Measurements from ENCODE around the gene LNP1. TPM values are rescaled to one million over a fixed set of nuclear protein-coding genes. Genes with fewer than 3 reads are reported as not detected.

The LNP1 gene
- total RNA-seq, 6 experiments from 2014 or later, result 0.89 to 1.9 (median 1.7) TPM

GRCh38 chr3:100503448-100503847 is 102.1 kb downstream of the LNP1 start:
- H3K4me3 ChIP-seq, result no peak overlapping the region
- H3K27ac ChIP-seq, result no peak overlapping the region
- intact Hi-C loops (cut with DNase I), result no loop called here
- no peak for TF ChIP-seq CTCF (IDR thresholded peaks at IDR 0.05)
- TF ChIP-seq POLR2A (IDR thresholded peaks at IDR 0.05), result no peak
- ATAC-seq, result no peak
- peaks cover 0 to 20% (median 7%) of the 10 kb centered on the region in 4 donors for H3K4me1 ChIP-seq
- WGBS (ENCODE audit: insufficient coverage, low coverage, low lambda C conversion rate, missing lambda C conversion rate), result 62% methylated on average over 1 of the region's 1 CpG
- no peaks in the 10 kb centered on the region for H3K36me3 ChIP-seq
- no peaks in the 10 kb centered on the region for H3K27me3 ChIP-seq
- no peak for DNase-seq
- no peaks in the 10 kb centered on the region for H3K9me3 ChIP-seq

Other genes starting within 250 kb of the LNP1 start
- 10 to 100 TPM; 13.9 to 26.2 (median 21.5) TPM for gene TBC1D23, start 140.5 kb upstream of the LNP1 start, total RNA-seq
- 100 to 1,000 TPM in 4 of 6 experiments, 10 to 100 TPM in 2; 43.5 to 141 (median 103) TPM for gene NIT2, start 66.8 kb upstream of the LNP1 start, total RNA-seq
- 10 to 100 TPM; 30.2 to 44.9 (median 39.6) TPM for gene TOMM70, start 450 bp upstream of the LNP1 start, total RNA-seq
- 100 to 1,000 TPM in 1 of 6 experiments, 10 to 100 TPM in 5; 47.9 to 189 (median 54.2) TPM for gene TMEM45A, start 91.1 kb downstream of the LNP1 start, total RNA-seq
- 10 to 100 TPM in 4 of 6 experiments, 1 to 10 TPM in 2; 1.9 to 27.2 (median 21.8) TPM for gene ADGRG7, start 208.1 kb downstream of the LNP1 start, total RNA-seq

Measured in right lobe of liver (tissue), 6 donors.